Choroid plexus epithelial cell (primary cell): ENCODE data around the gene FOXB1.

ENCODE experiments used
- DNase-seq: peaks from one replicate; pipeline ENCODE4 v3.0.0-alpha.2; 2010; ENCODE audit warnings: low read depth
- H3K4me3 ChIP-seq: 2 replicates; pipeline ENCODE4 v1.5.1; 2011; ENCODE audit warnings: low read depth, mild to moderate bottlenecking, control low read depth, low read length, moderate library complexity
- CTCF ChIP-seq: conservative IDR thresholded peaks from 2 replicates; pipeline ENCODE4 v1.5.1; 2011; ENCODE audit warnings: low read depth, mild to moderate bottlenecking, control low read depth, inconsistent platforms, low read length, moderate library complexity

Gene FOXB1

GRCh38 chr15:60004009-60004845 lies at the start of gene FOXB1:
Gene FOXB1 (plus strand): TSS chr15:60004311. CDS start chr15:60004964, 653 bp downstream.
- no peak for TF ChIP-seq CTCF
- no peak for DNase-seq
- no peak within 1 kb of the TSS for H3K4me3 ChIP-seq

GRCh38 chr15:59958288-59958687 lies 45.8 kb upstream of the FOXB1 start:
- H3K4me3 ChIP-seq = no peak overlapping the region
- DNase-seq = no peak
- TF ChIP-seq CTCF = no peak

GRCh38 chr15:59960318-59960717 lies 43.8 kb upstream of the FOXB1 start:
- H3K4me3 ChIP-seq = no peak overlapping the region
- no peak for TF ChIP-seq CTCF
- DNase-seq = no peak

GRCh38 chr15:59963322-59963721 lies 40.8 kb upstream of the FOXB1 start:
- TF ChIP-seq CTCF = no peak
- DNase-seq = no peak
- H3K4me3 ChIP-seq = no peak overlapping the region

GRCh38 chr15:59963925-59964324 lies 40.2 kb upstream of the FOXB1 start:
- no peak for TF ChIP-seq CTCF
- DNase-seq = no peak
- no peak overlapping the region for H3K4me3 ChIP-seq

- no peak for DNase-seq
- H3K4me3 ChIP-seq = no peak overlapping the region
- no peak for TF ChIP-seq CTCF
Observed at GRCh38 chr15:59965741-59966140, 38.4 kb upstream of the FOXB1 start.

- TF ChIP-seq CTCF = no peak
- H3K4me3 ChIP-seq = no peak overlapping the region
- no peak for DNase-seq
Observed at GRCh38 chr15:59966262-59966661, 37.8 kb upstream of the FOXB1 start.
